ENCODE results near the gene C2CD2. TPM values are rescaled to one million over a fixed set of nuclear protein-coding genes. Genes with fewer than 3 reads are reported as not detected.

The C2CD2 gene
- total and polyA plus RNA-seq, 2 of the 8 experiments (the other 6 are each of a cell fraction or from before 2014, with no cell fraction given) = 10.4 to 13.0 TPM

GRCh38 chr21:41920476-41920875 is 33.3 kb downstream of the C2CD2 start (continued):
- no peak for TF ChIP-seq ATF2 (IDR thresholded peaks at IDR 0.05; ENCODE audit: low read length)
